HG03060 (cell line): ENCODE measurements around the gene PNMA8A.
"Not testable (repeated sequence)": the region's sequence is repeated elsewhere in the genome, so short reads cannot be mapped to it uniquely, and the experiment has no call there.

ENCODE experiments used
- ATAC-seq: cut with Tn5 transposase; IDR thresholded peaks from one replicate; pipeline ENCODE4 v1.9.1; 2021; ENCODE audit warnings: low read depth, moderate number of reproducible peaks; ENCODE audit not compliant: unreplicated experiment

PNMA8A gene, protein sequence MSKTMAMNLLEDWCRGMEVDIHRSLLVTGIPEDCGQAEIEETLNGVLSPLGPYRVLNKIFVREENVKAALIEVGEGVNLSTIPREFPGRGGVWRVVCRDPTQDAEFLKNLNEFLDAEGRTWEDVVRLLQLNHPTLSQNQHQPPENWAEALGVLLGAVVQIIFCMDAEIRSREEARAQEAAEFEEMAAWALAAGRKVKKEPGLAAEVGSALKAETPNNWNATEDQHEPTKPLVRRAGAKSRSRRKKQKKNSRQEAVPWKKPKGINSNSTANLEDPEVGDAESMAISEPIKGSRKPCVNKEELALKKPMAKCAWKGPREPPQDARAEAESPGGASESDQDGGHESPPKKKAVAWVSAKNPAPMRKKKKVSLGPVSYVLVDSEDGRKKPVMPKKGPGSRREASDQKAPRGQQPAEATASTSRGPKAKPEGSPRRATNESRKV

DNA sequence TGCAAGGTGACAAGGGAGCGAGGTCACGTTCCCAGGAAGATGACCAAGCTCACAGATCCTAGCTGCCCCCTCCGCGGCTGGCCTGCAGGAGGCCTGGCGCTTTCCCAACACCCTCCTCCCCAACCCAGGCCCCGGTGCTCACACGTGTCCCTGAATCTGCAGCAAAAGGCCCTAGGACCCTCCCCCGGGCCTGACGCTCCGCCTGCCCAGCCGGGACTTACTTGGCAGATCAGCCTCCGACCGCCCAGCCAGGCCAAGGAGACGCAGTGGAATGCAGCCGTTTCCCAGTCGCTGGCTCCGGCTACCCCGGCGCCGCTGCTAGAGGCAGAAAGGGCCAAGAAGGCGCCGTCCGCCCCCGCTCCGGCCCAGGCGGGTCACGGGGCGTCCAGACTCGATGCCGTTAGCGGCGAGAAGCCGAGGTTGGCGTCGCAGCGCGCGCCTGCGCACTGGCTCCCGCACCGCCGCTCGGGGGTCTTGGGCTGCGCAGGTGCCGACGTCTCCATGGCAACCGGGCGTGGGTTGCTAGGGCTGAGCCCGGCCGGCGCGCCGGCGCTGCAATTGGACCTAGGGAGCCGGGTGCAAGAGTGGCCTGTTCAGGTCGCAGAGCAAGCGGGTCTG lies at the start of gene PNMA8A:
TSS of gene PNMA8A (minus strand) at position 448 of the 618 bp plus-strand sequence. CDS start 528 bp downstream, outside the sequence.
- ATAC-seq, result no peak

DNA sequence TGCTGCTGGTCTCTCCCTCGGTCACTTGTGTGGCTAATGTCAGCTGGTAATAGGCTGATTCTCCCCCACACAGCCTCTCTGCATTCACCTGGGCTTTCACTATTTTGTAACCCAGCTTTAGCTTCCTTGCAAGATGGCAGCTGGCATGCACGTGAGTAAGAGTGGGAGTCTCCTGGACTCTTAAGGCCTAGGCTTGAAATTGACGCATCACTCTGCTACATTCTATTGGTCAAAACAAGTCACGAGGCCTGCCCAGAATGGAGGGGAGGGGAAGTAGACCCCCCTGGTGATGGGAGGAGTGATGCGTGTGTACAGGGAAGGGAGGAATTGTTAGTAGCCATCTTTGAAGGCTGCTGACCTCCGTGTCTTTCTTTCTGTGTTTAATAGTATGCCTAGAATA lies 49.3 kb upstream of the PNMA8A start:
- no peak for ATAC-seq

DNA sequence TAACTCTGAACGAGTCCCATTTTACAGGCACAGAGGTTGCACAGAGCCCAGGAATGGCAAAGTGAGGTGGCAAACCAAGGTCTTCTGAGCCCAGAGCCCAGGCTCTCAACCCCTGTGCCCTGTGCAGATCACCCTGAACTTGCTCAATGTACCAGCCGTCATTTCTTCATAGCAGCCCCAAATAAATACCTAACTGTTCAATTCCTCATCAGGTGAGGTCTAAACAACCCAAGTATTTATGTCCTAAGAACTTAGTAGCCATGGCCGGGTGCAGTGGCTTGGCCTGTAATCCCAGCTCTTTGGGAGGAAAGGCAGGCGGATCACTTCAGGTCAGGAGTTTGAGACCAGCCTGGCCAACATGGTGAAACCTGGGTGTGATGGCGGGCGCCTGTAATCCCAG lies 46.1 kb upstream of the PNMA8A start:
- ATAC-seq, result no peak

DNA sequence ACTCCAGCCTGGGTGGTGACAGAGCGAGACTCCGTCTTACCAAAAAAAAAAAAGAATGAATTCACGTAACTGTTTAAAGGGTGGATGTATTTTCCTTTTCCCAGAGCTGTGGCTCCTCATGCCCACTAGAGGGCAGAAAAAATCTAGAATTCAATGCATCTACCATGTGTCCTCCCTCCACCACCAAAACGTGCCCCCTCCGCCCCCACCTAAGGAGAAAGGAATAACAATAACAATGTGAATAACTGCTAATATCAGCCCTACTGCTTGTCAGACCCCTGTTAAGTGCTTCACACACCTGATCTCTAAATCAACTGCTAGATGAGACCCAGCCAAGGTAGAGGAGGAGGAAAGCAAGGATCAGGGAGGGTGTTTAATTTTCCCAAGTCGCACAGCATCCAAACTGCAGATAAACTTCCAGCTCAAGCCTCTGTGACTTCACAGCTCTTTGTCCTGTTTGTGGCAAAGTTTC lies 44.6 kb upstream of the PNMA8A start:
- ATAC-seq, result no peak

DNA sequence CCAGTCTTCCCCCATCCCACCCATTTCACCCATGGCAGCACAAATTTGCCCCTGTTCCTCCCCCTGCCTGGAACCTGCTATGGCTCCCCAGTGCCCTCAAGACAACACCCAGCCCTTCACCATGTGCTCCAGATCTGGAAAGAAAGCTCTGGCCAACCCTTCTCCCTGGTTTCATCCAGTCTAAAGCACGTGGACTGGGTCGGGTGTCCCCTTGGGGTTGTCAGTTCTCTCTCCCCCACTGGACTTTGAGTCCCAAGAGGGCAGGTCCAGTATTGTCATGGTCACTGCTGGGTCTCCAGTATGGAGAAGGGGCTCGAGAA lies 43.9 kb upstream of the PNMA8A start:
- ATAC-seq, result no peak

DNA sequence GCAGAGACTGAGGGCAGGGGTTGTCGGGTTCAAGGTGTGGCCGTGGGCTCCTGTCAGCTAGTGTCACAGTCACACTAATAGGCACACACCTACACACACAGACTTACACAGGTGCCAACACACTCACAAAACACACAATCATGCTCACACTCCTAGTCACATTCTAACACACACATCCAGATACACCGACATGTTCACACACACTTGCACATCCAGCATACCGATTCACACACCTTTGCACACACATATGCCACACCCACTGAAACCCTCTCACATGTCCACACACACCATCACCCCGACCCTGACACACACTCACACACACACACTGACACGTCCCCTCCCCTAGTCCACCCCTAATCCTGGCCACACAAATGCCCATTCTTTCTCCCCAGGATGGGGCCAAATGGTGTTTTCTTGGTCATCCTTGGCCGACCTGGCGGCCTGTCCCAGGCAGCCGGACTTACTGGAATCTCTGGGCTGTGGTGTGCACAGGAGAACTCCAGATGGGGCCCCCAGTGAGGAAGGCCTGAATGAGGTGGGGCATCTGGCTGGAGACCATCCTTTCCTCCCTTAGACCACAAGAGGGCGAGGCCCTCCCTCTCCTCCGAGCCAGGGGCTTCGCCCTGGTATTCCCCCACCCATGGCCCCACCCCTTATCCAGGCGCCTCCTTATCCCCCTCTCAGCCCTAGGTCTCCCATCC lies 43.4 kb upstream of the PNMA8A start:
- no peak for ATAC-seq

DNA sequence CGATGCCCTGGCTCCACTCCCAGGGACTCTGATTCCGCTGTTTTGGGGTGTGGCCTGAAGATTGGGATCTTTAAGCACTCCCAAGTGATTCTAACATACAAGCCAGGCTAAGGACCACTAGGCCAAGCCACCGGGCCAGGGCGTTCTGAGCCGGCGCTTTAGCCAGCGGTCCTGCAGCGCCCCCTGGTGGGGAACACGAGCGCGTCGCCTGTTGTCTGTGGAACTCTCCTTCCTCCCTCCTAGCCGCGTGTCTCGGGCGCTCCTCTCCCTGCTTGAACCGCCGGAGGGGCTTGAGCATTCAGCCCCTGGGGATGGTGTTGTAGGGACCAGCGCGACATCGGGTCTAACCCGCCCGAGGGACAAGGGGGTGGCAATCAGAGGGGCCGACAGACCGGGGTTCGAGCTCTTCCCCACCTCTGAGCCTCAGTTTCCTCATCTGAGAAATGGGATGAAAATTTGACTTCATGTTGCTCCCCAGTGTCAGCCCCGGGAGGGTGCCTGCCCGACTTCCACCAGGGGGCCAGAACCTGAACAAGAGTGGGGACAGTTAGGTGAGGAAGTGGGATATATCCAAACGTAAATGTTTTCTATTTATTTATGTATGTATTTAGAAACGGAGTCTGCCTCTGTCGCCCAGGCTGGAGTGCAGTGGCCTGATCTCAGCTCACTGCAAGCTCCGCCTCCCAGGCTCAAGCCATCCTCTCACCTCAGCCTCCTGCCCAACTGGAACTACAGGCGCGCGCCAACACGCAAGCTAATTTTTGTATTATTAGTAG lies 42.3 kb upstream of the PNMA8A start:
- no peak for ATAC-seq

DNA sequence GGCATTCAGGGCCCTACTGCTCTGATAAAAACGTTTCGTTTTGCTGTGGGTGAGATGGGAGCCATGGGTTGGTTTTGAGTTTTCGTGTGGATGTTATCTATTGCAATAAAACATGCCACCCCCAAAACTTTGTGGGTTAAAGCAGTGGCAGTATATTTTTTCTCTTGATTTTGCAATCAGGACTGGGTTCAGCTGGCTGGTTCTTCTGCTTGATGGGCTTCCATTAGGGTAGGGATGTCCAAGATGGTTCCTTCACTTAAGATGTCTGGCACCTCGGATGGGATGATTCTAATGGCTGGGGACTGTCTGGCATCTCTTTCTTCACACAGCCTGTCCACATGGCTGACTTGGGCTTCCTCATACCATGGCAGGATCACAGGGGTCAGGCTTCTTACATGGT lies 39.9 kb upstream of the PNMA8A start:
- no peak for ATAC-seq

DNA sequence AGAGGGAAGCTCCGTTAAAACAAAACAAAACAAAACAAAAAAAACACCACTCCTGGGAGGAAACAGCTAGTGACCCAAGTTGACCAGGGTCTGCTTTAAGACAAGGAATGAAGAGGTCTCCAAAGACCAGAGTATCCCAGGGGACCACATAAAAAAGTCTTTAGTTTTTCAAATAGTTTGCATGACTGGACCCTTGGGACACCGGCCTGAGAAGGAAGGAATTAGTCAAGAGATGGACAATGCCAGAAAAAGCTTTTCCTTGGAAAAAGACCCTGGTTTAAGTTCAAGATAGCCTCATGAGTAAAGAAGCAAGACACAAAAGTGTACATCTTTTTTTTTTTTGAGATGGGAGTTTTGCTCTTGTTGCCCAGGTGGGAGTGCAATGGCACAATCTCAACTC lies 36.8 kb upstream of the PNMA8A start:
- no peak for ATAC-seq

DNA sequence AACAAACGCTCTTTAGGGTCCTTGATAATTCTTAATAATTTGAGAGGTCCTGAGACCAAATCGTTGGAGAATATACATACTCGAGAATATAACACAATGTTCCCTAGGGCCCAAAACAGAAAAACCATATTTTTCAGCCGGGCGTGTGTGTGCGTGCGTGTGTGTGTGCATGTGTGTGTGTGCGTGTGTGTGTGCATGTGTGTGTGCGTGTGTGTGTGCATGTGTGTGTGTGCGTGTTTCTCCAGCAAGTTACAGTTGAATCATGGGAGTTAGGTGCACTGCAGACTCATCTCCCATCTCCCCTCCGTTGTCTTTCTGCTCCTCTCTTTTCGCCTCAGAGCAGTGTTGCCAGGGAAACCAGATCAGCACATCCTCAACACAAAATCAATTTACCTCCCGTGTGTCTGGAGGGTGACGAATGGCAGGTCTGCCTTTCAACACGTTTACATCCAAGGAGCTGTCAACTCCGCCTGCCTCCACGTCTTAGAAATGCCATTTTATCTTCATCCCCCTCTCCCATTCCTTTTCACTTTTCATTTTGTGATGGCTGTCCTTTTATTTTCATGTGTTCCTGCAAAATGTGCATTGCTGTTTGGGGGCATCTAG lies 32.6 kb upstream of the PNMA8A start:
- ATAC-seq, result no peak

DNA sequence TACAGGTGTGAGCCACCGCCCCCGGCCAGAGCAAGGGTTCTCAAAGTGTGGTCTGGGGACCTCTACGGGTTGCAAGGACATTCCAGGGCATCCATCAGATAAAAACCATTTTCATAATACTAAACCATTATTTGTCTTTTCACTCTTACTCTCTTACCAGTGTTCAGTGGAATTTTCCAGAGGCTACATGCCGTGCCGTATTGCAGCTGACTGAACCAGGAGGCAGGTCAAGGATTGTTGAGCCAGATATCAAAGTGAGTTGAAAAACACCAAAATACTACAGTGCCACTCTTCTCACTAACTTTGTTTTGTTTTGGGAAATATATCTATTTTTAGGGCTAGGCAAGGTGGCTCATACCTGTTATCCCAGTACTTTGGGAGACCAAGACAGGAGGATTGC lies 31.5 kb upstream of the PNMA8A start:
- ATAC-seq, result no peak

DNA sequence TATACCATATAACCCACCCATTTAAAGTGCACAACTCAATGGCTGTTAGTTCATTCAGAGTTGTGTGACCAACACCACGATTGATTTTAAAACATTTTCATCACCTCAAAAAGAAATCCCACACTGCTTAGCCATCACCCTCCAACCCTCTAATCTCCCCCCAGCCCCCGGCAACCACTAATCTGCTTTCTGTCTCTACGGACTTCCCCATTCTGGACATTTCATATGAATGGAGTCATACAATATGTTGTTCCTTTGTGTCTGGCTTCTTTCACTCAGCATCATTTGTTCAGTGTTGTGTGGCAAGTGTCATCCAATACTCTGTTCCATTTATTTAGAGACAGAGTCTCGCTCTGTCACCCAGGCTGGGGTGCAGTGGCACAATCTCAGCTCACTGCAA lies 28.3 kb upstream of the PNMA8A start:
- ATAC-seq, result no peak

DNA sequence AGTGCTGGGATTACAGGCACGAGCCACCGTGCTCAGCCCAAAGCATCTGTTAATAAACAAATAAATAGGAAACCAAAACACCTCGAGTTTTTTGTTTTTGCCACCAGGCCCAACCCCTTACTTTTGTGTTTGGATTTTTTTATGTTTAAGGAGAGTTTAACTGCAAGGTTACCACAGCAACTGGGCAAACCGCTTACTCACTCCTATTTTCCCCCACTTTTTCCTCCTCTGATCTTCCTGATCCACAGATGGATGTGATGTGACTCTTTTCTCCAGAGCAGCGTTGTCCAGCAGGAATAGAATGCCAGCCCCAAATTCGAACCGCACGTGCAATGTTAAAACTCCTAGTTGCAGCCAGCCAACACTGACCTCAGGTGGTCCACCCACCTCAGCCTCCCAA lies 26.4 kb upstream of the PNMA8A start:
- ATAC-seq, result no peak

DNA sequence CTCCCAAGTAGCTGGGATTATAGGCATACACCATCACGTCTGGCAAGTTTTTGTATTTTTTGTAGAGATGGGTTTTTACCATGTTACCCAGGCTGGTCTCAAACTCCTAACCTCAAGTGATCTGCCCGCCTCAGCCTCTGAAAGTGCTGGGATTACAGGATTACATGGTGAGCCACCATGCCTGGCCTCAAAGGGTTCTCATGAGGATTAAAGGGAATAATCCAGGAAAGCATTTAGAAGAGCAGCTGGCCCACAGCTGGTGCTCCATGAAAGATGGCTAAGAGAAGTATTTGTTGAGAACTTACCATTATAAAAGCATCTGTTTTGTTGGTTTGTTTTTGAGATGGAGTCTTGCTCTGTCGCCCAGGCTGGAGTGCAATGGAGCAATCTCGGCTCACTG lies 25.5 kb upstream of the PNMA8A start:
- not testable (repeated sequence) for ATAC-seq

DNA sequence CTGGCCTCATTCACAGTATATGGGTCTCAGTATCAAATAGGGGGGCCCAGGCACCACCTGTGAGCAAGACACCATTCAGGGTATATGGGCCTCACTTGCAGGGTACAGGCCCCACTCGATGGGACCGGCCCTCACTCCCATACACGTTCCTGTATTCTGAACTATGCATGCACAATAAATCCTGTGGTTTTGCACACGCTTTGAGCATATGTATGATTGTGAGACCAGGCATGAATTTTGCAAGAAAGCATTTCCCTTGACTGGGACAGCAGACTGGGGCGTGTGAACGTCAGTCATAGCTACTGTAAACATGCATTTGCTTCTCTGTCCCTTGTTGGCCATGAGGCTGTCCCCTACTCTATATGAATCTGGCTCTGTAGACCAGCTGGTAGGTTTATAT lies 24.9 kb upstream of the PNMA8A start:
- no peak for ATAC-seq

DNA sequence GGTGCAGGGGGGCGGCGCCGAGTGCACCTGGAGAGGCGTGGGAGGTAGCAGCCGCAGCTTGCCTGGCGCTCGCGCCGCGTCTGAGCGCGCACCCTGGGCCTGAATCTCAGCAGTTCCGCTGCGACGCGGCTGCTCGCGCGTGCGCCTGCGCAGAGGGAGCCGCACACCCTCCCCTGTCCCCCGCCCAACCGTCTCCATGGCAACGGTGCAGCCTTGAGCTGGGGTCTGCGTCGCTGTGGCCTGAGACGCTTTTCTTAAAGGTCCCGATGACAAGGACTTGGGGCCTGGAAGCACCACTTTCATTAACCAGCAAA lies 24.4 kb upstream of the PNMA8A start, which contains the start of gene PNMA8B:
TSS of gene PNMA8B (minus strand) at position 82 of the 314 bp plus-strand sequence. CDS start 402 bp downstream, outside the sequence.
- no peak for ATAC-seq

DNA sequence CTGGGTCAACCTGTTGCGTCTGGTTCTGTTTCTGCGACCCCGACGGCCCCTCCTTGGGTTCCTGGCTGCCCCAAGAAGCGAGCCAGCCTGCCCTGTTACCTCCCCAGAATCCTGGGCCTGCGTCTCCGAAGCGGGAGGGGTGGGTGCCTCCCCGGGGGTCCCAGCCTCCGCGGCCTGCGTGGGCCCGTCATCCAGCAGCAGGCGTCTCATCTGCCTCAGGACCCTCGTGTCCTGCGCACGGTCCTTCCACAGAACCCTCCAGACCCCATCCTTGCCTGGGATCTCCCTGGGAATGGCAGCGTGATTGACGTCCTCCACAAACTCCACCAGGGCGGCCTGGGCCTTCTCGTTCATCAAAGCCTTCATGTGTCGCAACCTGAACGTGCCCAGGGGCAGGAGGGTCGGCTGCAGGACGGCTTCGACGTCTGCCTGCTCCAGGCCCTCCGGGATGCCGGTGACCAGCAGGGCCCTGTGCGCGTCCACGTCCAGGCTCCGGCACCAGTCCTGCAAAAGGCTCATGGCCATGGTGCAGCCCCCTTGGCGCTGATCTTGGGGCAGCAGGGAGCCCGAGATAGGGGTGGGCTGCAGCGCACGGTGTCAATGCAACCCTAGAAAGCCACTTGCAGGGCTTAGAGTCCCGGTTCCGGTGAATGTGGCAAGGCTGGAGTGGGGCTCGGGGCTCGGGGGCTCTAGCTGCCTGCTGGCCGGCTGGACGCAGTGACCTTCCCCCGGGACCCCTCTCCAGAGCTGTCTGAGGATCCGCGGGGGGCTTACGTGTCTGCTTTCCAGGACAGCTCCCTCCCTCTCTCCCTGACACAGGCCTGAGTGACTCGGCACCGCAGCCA lies 23.8 kb upstream of the PNMA8A start:
- no peak for ATAC-seq

DNA sequence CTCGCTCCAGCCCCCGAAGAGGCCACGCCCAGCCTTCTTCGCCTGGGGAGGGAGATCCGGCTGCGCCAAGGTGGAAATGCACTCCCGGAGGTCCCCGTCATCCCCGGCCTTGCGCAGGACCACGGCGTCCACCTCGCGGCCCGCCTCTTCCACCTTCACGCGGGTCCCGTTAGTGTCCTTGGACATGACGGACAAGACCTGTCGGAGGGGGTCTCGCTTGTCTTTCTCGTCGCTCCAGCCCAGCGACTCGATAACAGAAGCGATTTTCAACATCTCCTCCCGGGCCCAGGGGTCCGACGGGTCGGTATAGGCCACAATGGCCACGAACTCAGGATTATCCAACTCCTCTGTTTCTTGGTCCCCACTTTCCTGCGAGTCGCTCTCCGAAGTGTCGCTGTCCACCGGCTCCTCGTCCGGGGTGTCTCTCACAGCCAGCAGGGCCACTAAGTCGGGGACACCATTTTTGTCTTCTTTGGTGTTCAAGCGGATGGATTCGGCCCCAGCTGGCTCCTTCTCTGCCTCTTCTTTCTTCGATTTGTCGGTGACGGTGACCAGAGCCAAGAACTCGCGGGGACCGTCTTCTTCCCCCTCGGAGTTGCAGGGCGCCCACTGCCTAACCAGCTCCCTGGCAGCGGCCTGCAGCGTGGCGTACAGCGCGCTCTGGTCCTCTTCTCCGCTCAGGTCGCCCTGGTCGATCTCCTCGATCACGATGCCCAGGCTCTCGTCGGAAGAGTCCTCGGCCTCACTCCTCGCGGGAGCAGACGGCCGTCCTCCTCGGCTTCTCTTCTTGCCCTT lies 23.0 kb upstream of the PNMA8A start:
- no peak for ATAC-seq
